ENCODE measurements around the gene SKA2. TPM values are rescaled to one million over a fixed set of nuclear protein-coding genes. Genes with fewer than 3 reads are reported as not detected.

The SKA2 gene
- total and polyA plus RNA-seq, 2 of the 8 experiments (the other 6 are each of a cell fraction or from before 2014, with no cell fraction given), result 15.6 to 95.8 TPM

DNA sequence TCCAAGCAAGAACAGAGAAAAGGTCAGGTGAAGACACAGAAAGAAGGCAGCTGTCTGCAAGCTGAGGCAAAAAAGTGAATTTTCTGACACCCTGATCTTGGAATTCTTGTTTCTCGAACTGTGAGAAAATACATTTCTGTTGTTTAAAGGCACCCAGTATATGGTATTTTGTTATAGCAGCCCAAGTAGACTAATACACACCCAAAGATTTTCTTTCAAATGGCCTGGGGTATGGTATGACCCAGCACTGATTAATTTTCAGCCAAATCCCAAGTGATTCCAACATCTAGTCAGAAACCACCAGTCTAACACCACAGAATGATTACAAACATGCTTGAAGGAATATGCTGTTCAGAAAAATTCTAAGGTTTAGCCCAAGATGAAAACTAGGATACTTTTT is 85.1 kb downstream of the SKA2 start (continued):
- TF ChIP-seq MAX (IDR thresholded peaks at IDR 0.05) (no peak), CBX5 (IDR thresholded peaks at IDR 0.05; ENCODE audit: low read depth, low read length) (no peak), CHD2 (IDR thresholded peaks at IDR 0.05; ENCODE audit: low read length) (no peak)
